GM23338 (cell line): Measurements from ENCODE around the gene RHOV. TPM values are rescaled to one million over a fixed set of nuclear protein-coding genes. Genes with fewer than 3 reads are reported as not detected.

ENCODE experiments used
- ATAC-seq: fragments of 200-7000 bp; cut with Tn5 transposase; 3 replicates; pipeline ENCODE4 v1.9.1; 2020
- DNase-seq: peaks from one replicate; pipeline ENCODE4 v3.0.0-alpha.2; 2015; ENCODE audit warnings: low spot score
- H2AFZ ChIP-seq: fragments of 200-600 bp; sonication (generic); 2 replicates; pipeline ENCODE4 v1.8.0; 2016; ENCODE audit warnings: antibody characterized with exemption, mild to moderate bottlenecking, moderate library complexity
- H3F3A ChIP-seq: fragments of 200-600 bp; sonication (generic); replicated peaks from 2 replicates; pipeline ENCODE4 v1.8.0; 2017; ENCODE audit warnings: antibody characterized with exemption, mixed run types, low read depth
- H3K27ac ChIP-seq: fragments of 200-600 bp; sonication (generic); 2 replicates; pipeline ENCODE4 v1.6.1; 2016; ENCODE audit warnings: low read depth
- H3K27me3 ChIP-seq: fragments of 200-600 bp; sonication (generic); 2 replicates; pipeline ENCODE4 v1.8.0; 2016; ENCODE audit warnings: mild to moderate bottlenecking, mixed run types, moderate library complexity; ENCODE audit not compliant: insufficient read depth
- H3K36me3 ChIP-seq: fragments of 200-600 bp; sonication (generic); 2 replicates; pipeline ENCODE4 v1.8.0; 2016; ENCODE audit warnings: mild to moderate bottlenecking; ENCODE audit not compliant: insufficient read depth
- H3K4me1 ChIP-seq: fragments of 200-600 bp; sonication (generic); 2 replicates; pipeline ENCODE4 v1.8.0; 2016; ENCODE audit warnings: mild to moderate bottlenecking, moderate library complexity; ENCODE audit not compliant: insufficient read depth
- H3K4me2 ChIP-seq: fragments of 200-600 bp; sonication (generic); 2 replicates; pipeline ENCODE4 v1.7.1; 2017; ENCODE audit warnings: mixed run types
- H3K4me3 ChIP-seq: fragments of 200-600 bp; sonication (generic); 2 replicates; pipeline ENCODE4 v1.6.1; 2016; ENCODE audit warnings: mixed run types
- H3K79me2 ChIP-seq: fragments of 200-600 bp; sonication (generic); replicated peaks from 2 replicates; pipeline ENCODE4 v1.8.0; 2017; ENCODE audit warnings: mild to moderate bottlenecking; ENCODE audit not compliant: insufficient read depth
- H3K9me2 ChIP-seq: fragments of 200-600 bp; sonication (generic); 2 replicates; pipeline ENCODE4 v1.8.0; 2017; ENCODE audit not compliant: insufficient read depth
- H4K20me1 ChIP-seq: fragments of 200-600 bp; sonication (generic); replicated peaks from 2 replicates; pipeline ENCODE4 v1.8.0; 2017; ENCODE audit warnings: mild to moderate bottlenecking; ENCODE audit not compliant: insufficient read depth
- H3K27ac Mint-ChIP-seq: 2 replicates; pipeline ENCODE4 v1.8.0; 2020; ENCODE audit warnings: inconsistent platforms, mild to moderate bottlenecking, moderate library complexity, mixed read lengths
- H3K27me3 Mint-ChIP-seq: 3 replicates; pipeline ENCODE4 v1.8.0; 2022; ENCODE audit warnings: low read depth, mild to moderate bottlenecking, moderate library complexity, mixed read lengths, inconsistent platforms; ENCODE audit not compliant: insufficient read depth, poor library complexity
- H3K36me3 Mint-ChIP-seq: 3 replicates; pipeline ENCODE4 v1.8.0; 2021; ENCODE audit warnings: low read depth, mild to moderate bottlenecking, inconsistent platforms, moderate library complexity, mixed read lengths
- H3K4me1 Mint-ChIP-seq: 3 replicates; pipeline ENCODE4 v1.8.0; 2020; ENCODE audit warnings: mild to moderate bottlenecking, inconsistent platforms, mixed read lengths
- H3K4me3 Mint-ChIP-seq: 3 replicates; pipeline ENCODE4 v1.8.0; 2021; ENCODE audit warnings: moderate library complexity, mild to moderate bottlenecking, inconsistent platforms, mixed read lengths
- H3K9me3 Mint-ChIP-seq: 3 replicates; pipeline ENCODE4 v1.8.0; 2020; ENCODE audit warnings: moderate library complexity, mild to moderate bottlenecking, inconsistent platforms, mixed read lengths
- CREB1 ChIP-seq: fragments of 250-450 bp; sonication (Bioruptor Pico); IDR thresholded peaks from 2 replicates; pipeline ENCODE4 v1.5.0; 2020; ENCODE audit warnings: low read depth, mild to moderate bottlenecking, moderate library complexity
- EZH2 ChIP-seq: fragments of 200-600 bp; sonication (generic); IDR thresholded peaks from one replicate; pipeline ENCODE4 v1.8.0; 2017; ENCODE audit warnings: antibody characterized with exemption, mild to moderate bottlenecking, low read depth; ENCODE audit not compliant: unreplicated experiment
- EZH2phosphoT487 ChIP-seq: fragments of 200-600 bp; sonication (generic); IDR thresholded peaks from one replicate; pipeline ENCODE4 v1.8.1; 2018; ENCODE audit warnings: antibody characterized with exemption; ENCODE audit not compliant: unreplicated experiment
- JUNB ChIP-seq: IDR thresholded peaks from one replicate; pipeline ENCODE4 v1.6.1; 2016; ENCODE audit warnings: antibody characterized with exemption; ENCODE audit not compliant: unreplicated experiment
- NANOG ChIP-seq: IDR thresholded peaks from 2 replicates; pipeline ENCODE4 v1.6.1; 2016; ENCODE audit warnings: antibody characterized with exemption, borderline replicate concordance
- STAT1 ChIP-seq: IDR thresholded peaks from one replicate; pipeline ENCODE4 v1.6.1; 2016; ENCODE audit warnings: antibody characterized with exemption; ENCODE audit not compliant: unreplicated experiment
- ZNF331 ChIP-seq: fragments of 250-450 bp; sonication (Bioruptor Pico); IDR thresholded peaks from 2 replicates; pipeline ENCODE4 v1.5.0; 2020; ENCODE audit warnings: low read depth, mild to moderate bottlenecking, moderate library complexity
- polyA plus RNA-seq: library from polyadenylated mRNA; unstranded; fragments of >200 nt; fragmentation: Nextera tagmentation; extraction: Ambion mirVana; gene quantifications from 2 replicates; pipeline ENCODE4 v1.2.1, GENCODE V29; 2016
- total RNA-seq: library from RNA; depleted of rRNA; stranded (reverse); fragments of >200 nt; shearing (Covaris generic); gene quantifications from 2 replicates; pipeline ENCODE4 v1.2.3, GENCODE V29; 2014
- TF ChIP-seq, protein P1 (sequence below), 2 experiments: fragments of 200-600 bp in 1 of 2; sonication (generic) in 1 of 2; conservative IDR thresholded peaks; 2 replicates each; pipeline versions ENCODE4 v1.5.1 to v1.6.1; 2016 to 2017; ENCODE audit warnings: antibody characterized with exemption in 2 of 2, low read depth in 2 of 2, mild to moderate bottlenecking in 2 of 2, moderate library complexity in 1 of 2
- TF ChIP-seq, protein P2 (sequence below): IDR thresholded peaks from one replicate; pipeline ENCODE4 v1.6.1; 2018; ENCODE audit warnings: antibody characterized with exemption; ENCODE audit not compliant: unreplicated experiment
- TF ChIP-seq, protein P3 (sequence below): fragments of 250-450 bp; sonication (Bioruptor Pico); IDR thresholded peaks from 2 replicates; pipeline ENCODE4 v1.5.0; 2020; ENCODE audit warnings: mild to moderate bottlenecking, moderate library complexity

Gene RHOV
- total and polyA plus RNA-seq, 2 experiments from 2014 or later, result 4.4 to 4.7 TPM

DNA sequence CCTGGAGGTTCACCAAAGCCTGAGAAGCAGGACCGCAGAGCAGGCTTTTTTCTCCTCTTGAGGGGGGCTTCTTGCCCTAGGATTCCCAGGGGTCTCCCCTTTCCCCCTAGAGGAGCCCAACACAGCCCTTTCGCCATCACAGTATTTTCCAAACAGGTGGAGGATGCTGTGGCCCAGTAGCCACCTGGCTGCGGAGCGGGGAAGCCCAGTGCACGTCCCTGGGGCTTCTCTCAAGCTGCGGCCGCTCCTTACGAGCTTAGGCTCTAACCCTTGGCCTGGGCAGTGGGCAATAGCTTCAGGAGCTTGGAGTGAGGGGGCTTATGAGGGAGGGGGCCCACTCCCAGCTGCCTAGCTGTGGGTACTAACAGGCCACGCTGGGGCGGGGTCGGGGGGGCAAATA lies 43.6 kb upstream of the RHOV start:
- H2AFZ ChIP-seq, result no peak overlapping the region
- H4K20me1 ChIP-seq, result no peaks in the 10 kb centered on the region
- H3K27ac ChIP-seq, result no peak overlapping the region
- no peak overlapping the region for H3K4me2 ChIP-seq
- TF ChIP-seq NANOG (no peak), EZH2 (no peak)
- TF ChIP-seq, protein P1, sequence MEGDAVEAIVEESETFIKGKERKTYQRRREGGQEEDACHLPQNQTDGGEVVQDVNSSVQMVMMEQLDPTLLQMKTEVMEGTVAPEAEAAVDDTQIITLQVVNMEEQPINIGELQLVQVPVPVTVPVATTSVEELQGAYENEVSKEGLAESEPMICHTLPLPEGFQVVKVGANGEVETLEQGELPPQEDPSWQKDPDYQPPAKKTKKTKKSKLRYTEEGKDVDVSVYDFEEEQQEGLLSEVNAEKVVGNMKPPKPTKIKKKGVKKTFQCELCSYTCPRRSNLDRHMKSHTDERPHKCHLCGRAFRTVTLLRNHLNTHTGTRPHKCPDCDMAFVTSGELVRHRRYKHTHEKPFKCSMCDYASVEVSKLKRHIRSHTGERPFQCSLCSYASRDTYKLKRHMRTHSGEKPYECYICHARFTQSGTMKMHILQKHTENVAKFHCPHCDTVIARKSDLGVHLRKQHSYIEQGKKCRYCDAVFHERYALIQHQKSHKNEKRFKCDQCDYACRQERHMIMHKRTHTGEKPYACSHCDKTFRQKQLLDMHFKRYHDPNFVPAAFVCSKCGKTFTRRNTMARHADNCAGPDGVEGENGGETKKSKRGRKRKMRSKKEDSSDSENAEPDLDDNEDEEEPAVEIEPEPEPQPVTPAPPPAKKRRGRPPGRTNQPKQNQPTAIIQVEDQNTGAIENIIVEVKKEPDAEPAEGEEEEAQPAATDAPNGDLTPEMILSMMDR (conservative IDR thresholded peaks at IDR 0.05; ENCODE audit: low read depth in 2 of 2), result peak in 1 of 2 experiments; percentile 28; a peak in 1 of 4 replicates
- peaks cover 23% of the 10 kb centered on the region for H3K4me1 Mint-ChIP-seq
- no peaks in the 10 kb centered on the region for H3K36me3 Mint-ChIP-seq
- no peak overlapping the region for H3K27ac Mint-ChIP-seq
- 0 out of 2 replicates have a peak, but pooled peaks cover 10% of the 10 kb centered on the region for H3F3A ChIP-seq
- DNase-seq (peak; percentile 51), ATAC-seq (peak; percentile 39)
- H3K9me3 Mint-ChIP-seq, result no peaks in the 10 kb centered on the region
- H3K27me3 Mint-ChIP-seq, result peaks cover 31% of the 10 kb centered on the region
- H3K4me1 ChIP-seq, result peaks cover 7% of the 10 kb centered on the region; the same call in 1 of the 2 replicates
- H3K27me3 ChIP-seq, result peaks cover 22% of the 10 kb centered on the region
- no peak overlapping the region for H3K4me3 Mint-ChIP-seq
- H3K9me2 ChIP-seq, result no peaks in the 10 kb centered on the region
- H3K4me3 ChIP-seq, result no peak overlapping the region
- no peaks in the 10 kb centered on the region for H3K36me3 ChIP-seq
- H3K79me2 ChIP-seq, result no peaks in the 10 kb centered on the region

DNA sequence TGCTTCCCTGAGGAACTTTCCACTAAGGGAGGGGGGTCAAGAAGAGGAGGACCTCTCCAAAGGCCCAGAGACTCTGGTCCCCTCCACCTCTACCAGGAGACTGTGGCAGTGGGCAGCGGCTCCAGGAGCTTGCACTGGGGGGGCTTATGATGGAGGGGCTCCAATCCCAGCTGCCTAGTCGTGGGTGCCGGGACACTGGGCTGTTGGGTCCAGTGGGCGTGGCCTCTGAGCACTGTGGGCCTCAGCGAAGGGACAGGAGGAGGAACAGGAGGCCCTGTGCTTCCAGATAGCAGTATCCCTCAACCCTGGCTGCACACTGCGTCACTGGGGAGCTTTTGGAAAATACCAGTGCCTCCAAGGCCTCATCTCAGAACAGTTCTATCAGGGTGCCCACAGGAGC lies 41.6 kb upstream of the RHOV start:
- no peaks in the 10 kb centered on the region for H4K20me1 ChIP-seq
- no peaks in the 10 kb centered on the region for H3K79me2 ChIP-seq
- H3F3A ChIP-seq, result 0 out of 2 replicates have a peak, but pooled peaks cover 10% of the 10 kb centered on the region
- Mint-ChIP-seq H3K27me3 (peaks cover 25% of the 10 kb centered on the region), H3K27ac (no peak overlapping the region), H3K4me1 (peaks cover 34% of the 10 kb centered on the region), H3K4me3 (no peak overlapping the region), H3K9me3 (no peaks in the 10 kb centered on the region), H3K36me3 (no peaks in the 10 kb centered on the region)
- no peak overlapping the region for H3K4me3 ChIP-seq
- 0 out of 2 replicates have a peak overlapping the region, but pooled peaks have one; percentile 56 for H2AFZ ChIP-seq
- H3K27me3 ChIP-seq, result peaks cover 3% of the 10 kb centered on the region; the same call in 1 of the 2 replicates
- peaks cover 17% of the 10 kb centered on the region for H3K4me1 ChIP-seq
- DNase-seq (no peak), ATAC-seq (no peak; the same call in 2 of the 3 replicates)
- no peak overlapping the region for H3K4me2 ChIP-seq
- H3K27ac ChIP-seq, result no peak overlapping the region
- no peaks in the 10 kb centered on the region for H3K9me2 ChIP-seq
- H3K36me3 ChIP-seq, result no peaks in the 10 kb centered on the region
- TF ChIP-seq JUNB, result no peak
- TF ChIP-seq, protein P2, sequence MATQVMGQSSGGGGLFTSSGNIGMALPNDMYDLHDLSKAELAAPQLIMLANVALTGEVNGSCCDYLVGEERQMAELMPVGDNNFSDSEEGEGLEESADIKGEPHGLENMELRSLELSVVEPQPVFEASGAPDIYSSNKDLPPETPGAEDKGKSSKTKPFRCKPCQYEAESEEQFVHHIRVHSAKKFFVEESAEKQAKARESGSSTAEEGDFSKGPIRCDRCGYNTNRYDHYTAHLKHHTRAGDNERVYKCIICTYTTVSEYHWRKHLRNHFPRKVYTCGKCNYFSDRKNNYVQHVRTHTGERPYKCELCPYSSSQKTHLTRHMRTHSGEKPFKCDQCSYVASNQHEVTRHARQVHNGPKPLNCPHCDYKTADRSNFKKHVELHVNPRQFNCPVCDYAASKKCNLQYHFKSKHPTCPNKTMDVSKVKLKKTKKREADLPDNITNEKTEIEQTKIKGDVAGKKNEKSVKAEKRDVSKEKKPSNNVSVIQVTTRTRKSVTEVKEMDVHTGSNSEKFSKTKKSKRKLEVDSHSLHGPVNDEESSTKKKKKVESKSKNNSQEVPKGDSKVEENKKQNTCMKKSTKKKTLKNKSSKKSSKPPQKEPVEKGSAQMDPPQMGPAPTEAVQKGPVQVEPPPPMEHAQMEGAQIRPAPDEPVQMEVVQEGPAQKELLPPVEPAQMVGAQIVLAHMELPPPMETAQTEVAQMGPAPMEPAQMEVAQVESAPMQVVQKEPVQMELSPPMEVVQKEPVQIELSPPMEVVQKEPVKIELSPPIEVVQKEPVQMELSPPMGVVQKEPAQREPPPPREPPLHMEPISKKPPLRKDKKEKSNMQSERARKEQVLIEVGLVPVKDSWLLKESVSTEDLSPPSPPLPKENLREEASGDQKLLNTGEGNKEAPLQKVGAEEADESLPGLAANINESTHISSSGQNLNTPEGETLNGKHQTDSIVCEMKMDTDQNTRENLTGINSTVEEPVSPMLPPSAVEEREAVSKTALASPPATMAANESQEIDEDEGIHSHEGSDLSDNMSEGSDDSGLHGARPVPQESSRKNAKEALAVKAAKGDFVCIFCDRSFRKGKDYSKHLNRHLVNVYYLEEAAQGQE, result no peak
- no peak for TF ChIP-seq NANOG
- no peak for TF ChIP-seq EZH2
- TF ChIP-seq ZNF331 (CRISPR knock-in tag), result no peak
- no peak for TF ChIP-seq STAT1
- no peak for TF ChIP-seq EZH2phosphoT487
- TF ChIP-seq CREB1 (CRISPR knock-in tag), result no peak
- TF ChIP-seq, protein P3, sequence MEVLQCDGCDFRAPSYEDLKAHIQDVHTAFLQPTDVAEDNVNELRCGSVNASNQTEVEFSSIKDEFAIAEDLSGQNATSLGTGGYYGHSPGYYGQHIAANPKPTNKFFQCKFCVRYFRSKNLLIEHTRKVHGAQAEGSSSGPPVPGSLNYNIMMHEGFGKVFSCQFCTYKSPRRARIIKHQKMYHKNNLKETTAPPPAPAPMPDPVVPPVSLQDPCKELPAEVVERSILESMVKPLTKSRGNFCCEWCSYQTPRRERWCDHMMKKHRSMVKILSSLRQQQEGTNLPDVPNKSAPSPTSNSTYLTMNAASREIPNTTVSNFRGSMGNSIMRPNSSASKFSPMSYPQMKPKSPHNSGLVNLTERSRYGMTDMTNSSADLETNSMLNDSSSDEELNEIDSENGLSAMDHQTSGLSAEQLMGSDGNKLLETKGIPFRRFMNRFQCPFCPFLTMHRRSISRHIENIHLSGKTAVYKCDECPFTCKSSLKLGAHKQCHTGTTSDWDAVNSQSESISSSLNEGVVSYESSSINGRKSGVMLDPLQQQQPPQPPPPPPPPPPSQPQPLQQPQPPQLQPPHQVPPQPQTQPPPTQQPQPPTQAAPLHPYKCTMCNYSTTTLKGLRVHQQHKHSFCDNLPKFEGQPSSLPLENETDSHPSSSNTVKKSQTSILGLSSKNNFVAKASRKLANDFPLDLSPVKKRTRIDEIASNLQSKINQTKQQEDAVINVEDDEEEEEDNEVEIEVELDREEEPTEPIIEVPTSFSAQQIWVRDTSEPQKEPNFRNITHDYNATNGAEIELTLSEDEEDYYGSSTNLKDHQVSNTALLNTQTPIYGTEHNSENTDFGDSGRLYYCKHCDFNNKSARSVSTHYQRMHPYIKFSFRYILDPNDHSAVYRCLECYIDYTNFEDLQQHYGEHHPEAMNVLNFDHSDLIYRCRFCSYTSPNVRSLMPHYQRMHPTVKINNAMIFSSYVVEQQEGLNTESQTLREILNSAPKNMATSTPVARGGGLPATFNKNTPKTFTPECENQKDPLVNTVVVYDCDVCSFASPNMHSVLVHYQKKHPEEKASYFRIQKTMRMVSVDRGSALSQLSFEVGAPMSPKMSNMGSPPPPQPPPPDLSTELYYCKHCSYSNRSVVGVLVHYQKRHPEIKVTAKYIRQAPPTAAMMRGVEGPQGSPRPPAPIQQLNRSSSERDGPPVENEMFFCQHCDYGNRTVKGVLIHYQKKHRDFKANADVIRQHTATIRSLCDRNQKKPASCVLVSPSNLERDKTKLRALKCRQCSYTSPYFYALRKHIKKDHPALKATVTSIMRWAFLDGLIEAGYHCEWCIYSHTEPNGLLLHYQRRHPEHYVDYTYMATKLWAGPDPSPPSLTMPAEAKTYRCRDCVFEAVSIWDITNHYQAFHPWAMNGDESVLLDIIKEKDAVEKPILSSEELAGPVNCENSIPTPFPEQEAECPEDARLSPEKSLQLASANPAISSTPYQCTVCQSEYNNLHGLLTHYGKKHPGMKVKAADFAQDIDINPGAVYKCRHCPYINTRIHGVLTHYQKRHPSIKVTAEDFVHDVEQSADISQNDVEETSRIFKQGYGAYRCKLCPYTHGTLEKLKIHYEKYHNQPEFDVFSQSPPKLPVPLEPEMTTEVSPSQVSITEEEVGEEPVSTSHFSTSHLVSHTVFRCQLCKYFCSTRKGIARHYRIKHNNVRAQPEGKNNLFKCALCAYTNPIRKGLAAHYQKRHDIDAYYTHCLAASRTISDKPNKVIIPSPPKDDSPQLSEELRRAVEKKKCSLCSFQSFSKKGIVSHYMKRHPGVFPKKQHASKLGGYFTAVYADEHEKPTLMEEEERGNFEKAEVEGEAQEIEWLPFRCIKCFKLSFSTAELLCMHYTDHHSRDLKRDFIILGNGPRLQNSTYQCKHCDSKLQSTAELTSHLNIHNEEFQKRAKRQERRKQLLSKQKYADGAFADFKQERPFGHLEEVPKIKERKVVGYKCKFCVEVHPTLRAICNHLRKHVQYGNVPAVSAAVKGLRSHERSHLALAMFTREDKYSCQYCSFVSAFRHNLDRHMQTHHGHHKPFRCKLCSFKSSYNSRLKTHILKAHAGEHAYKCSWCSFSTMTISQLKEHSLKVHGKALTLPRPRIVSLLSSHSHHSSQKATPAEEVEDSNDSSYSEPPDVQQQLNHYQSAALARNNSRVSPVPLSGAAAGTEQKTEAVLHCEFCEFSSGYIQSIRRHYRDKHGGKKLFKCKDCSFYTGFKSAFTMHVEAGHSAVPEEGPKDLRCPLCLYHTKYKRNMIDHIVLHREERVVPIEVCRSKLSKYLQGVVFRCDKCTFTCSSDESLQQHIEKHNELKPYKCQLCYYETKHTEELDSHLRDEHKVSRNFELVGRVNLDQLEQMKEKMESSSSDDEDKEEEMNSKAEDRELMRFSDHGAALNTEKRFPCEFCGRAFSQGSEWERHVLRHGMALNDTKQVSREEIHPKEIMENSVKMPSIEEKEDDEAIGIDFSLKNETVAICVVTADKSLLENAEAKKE, result no peak
